ENCODE data around the gene PTPRM.

DNA sequence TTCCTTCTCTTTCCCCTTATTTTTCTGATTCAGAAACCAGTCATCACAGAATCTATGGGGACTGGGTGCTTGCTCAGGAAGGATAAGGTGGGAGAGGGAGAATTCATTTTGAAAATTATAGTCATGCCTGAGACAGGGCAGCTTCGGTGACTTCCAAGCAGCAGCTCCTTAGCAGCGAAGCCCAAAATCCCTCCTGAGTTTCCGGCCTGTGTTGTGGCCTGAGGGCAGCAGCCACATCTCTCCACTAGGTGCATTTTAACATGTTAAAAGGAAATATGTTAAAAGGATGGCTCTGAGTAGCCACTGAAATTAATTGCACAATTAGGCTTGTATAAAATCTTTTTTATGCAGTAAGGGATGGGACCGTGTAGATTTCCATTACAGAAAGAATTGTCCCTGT lies 835.1 kb downstream of the PTPRM start:
- TF ChIP-seq, protein P1, sequence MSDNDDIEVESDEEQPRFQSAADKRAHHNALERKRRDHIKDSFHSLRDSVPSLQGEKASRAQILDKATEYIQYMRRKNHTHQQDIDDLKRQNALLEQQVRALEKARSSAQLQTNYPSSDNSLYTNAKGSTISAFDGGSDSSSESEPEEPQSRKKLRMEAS (IDR thresholded peaks at IDR 0.05), result no peak
- TF ChIP-seq, protein P2, sequence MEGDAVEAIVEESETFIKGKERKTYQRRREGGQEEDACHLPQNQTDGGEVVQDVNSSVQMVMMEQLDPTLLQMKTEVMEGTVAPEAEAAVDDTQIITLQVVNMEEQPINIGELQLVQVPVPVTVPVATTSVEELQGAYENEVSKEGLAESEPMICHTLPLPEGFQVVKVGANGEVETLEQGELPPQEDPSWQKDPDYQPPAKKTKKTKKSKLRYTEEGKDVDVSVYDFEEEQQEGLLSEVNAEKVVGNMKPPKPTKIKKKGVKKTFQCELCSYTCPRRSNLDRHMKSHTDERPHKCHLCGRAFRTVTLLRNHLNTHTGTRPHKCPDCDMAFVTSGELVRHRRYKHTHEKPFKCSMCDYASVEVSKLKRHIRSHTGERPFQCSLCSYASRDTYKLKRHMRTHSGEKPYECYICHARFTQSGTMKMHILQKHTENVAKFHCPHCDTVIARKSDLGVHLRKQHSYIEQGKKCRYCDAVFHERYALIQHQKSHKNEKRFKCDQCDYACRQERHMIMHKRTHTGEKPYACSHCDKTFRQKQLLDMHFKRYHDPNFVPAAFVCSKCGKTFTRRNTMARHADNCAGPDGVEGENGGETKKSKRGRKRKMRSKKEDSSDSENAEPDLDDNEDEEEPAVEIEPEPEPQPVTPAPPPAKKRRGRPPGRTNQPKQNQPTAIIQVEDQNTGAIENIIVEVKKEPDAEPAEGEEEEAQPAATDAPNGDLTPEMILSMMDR (IDR thresholded peaks at IDR 0.05; ENCODE audit: low read depth, low read length, missing input control), result no peak
- TF ChIP-seq YY1 (IDR thresholded peaks at IDR 0.05) (no peak), EGR1 (IDR thresholded peaks at IDR 0.05; ENCODE audit: low read depth in 2 of 2) (no peak), TAF1 (conservative IDR thresholded peaks at IDR 0.05) (no peak)
- TF ChIP-seq, protein P3, sequence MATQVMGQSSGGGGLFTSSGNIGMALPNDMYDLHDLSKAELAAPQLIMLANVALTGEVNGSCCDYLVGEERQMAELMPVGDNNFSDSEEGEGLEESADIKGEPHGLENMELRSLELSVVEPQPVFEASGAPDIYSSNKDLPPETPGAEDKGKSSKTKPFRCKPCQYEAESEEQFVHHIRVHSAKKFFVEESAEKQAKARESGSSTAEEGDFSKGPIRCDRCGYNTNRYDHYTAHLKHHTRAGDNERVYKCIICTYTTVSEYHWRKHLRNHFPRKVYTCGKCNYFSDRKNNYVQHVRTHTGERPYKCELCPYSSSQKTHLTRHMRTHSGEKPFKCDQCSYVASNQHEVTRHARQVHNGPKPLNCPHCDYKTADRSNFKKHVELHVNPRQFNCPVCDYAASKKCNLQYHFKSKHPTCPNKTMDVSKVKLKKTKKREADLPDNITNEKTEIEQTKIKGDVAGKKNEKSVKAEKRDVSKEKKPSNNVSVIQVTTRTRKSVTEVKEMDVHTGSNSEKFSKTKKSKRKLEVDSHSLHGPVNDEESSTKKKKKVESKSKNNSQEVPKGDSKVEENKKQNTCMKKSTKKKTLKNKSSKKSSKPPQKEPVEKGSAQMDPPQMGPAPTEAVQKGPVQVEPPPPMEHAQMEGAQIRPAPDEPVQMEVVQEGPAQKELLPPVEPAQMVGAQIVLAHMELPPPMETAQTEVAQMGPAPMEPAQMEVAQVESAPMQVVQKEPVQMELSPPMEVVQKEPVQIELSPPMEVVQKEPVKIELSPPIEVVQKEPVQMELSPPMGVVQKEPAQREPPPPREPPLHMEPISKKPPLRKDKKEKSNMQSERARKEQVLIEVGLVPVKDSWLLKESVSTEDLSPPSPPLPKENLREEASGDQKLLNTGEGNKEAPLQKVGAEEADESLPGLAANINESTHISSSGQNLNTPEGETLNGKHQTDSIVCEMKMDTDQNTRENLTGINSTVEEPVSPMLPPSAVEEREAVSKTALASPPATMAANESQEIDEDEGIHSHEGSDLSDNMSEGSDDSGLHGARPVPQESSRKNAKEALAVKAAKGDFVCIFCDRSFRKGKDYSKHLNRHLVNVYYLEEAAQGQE (IDR thresholded peaks at IDR 0.05), result no peak
- TF ChIP-seq, protein P4, sequence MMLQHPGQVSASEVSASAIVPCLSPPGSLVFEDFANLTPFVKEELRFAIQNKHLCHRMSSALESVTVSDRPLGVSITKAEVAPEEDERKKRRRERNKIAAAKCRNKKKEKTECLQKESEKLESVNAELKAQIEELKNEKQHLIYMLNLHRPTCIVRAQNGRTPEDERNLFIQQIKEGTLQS (IDR thresholded peaks at IDR 0.05), result no peak
